ENCODE results near the gene BLVRB.
"Not testable (repeated sequence)": the region's sequence is repeated elsewhere in the genome, so short reads cannot be mapped to it uniquely, and the experiment has no call there.

DNA sequence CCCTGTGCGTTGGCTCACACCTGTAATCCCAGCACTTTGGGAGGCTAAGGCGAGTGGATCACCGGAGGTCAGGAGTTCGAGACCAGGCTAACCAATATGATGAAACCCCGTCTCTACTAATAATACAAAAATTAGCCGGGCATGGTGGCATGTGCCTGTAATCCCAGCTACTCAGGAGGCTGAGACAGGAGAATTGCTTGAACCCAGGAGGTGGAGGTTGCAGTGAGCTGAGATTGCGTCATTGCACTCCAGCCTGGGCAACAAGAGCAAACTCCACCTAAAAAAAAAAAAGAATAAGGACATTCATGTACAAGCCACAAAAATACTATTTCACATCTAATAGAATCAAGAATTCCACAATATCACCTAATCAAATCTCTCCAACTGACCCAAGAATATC, 37.3 kb downstream of the BLVRB start:
- TF ChIP-seq CTCF, EZH2 (IDR thresholded peaks at IDR 0.05): not testable (repeated sequence)

All from neural progenitor cell (in vitro differentiated cells).